A172 (cell line): ENCODE results near the gene USP17L17. TPM values are rescaled to one million over a fixed set of nuclear protein-coding genes. Genes with fewer than 3 reads are reported as not detected.
"Not testable (repeated sequence)": the region's sequence is repeated elsewhere in the genome, so short reads cannot be mapped to it uniquely, and the experiment has no call there.

Experiments used
- DNase-seq: peaks from one replicate; pipeline ENCODE4 v3.0.0-alpha.2; 2015; ENCODE audit warnings: low spot score
- total RNA-seq: library from RNA; depleted of rRNA; stranded (reverse); fragments of >200 nt; shearing (Covaris generic); gene quantifications from 2 replicates; pipeline ENCODE4 v1.2.3, GENCODE V29; 2014; rRNA removed

Gene USP17L17
- not detected in 2 replicates for total RNA-seq

GRCh38 chr4:9243579-9243978 lies at the start of gene USP17L17:
TSS of gene USP17L17 (plus strand) at chr4:9243879. CDS start at chr4:9243879, 0 bp downstream.
- DNase-seq = not testable (repeated sequence)

DNA sequence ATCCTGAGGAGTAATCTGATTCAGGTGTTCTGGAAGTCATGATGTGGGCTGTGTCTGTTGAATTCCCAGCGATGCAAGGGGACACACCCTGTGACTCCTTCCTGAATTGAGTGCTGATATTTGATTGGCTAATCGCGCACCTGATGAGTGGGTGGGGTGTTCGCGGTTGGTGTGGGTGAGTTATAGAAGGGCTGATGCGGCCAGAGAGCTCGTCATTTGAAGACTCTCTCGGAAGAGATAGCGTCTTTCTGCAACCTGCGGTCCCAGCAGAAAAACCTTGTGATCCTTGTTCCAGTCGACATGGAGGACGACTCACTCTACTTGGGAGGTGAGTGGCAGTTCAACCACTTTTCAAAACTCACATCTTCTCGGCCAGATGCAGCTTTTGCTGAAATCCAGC lies 33.3 kb upstream of the USP17L17 start, which contains the start of gene USP17L10:
Gene USP17L10 (plus strand): TSS at position 301 of the 400 bp plus-strand sequence. CDS start 0 bp downstream, at position 301.
- not testable (repeated sequence) for DNase-seq

DNA sequence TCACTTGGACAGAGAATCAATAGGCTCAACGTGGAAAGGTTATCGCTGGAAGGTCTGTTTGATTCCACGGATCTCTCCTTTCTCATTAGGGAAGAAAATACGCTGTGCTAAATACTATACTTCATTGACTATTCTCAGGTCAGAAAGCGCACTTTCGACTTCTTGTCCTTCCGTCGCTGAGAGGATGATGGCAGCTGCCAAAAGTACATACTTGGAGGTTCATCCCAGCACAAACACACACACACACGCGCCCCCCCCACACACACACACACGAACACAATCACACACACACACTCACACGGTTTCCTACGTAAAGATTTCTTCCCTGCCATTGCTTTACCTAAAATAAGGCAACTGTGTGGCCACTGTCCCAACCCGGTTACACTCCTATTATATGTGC lies 29.0 kb upstream of the USP17L17 start:
- DNase-seq = not testable (repeated sequence)

GRCh38 chr4:9215105-9215504 lies 28.6 kb upstream of the USP17L17 start, which contains the start of gene USP17L11:
TSS of gene USP17L11 (plus strand) at chr4:9215405. CDS start at chr4:9215405, 0 bp downstream.
- DNase-seq = not testable (repeated sequence)

- DNase-seq = not testable (repeated sequence)
Measured at GRCh38 chr4:9219852-9220251, 23.8 kb upstream of the USP17L17 start, which contains the start of gene USP17L12. TSS of gene USP17L12 (plus strand) at chr4:9220152. CDS start at chr4:9220152, 0 bp downstream.

DNA sequence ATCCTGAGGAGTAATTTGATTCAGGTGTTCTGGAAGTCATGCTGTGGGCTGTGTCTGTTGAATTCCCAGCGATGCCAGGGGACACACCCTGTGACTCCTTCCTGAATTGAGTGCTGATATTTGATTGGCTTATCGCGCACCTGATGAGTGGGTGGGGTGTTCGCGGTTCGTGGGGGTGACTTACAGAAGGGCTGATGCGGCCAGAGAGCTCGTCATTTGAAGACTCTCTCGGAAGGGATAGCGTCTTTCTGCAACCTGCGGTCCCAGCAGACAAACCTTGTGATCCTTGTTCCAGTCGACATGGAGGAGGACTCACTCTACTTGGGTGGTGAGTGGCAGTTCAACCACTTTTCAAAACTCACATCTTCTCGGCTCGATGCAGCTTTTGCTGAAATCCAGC lies 19.1 kb upstream of the USP17L17 start, which contains the start of gene USP17L13:
Gene USP17L13 (plus strand): TSS at position 301 of the 400 bp plus-strand sequence. CDS start 0 bp downstream, at position 301.
- not testable (repeated sequence) for DNase-seq

- DNase-seq = not testable (repeated sequence)
Measured at GRCh38 chr4:9230249-9230648, 13.4 kb upstream of the USP17L17 start.

- DNase-seq = not testable (repeated sequence)
Measured at GRCh38 chr4:9234085-9234484, 9.6 kb upstream of the USP17L17 start, which contains the start of gene USP17L15. TSS of gene USP17L15 (plus strand) at chr4:9234385. CDS start at chr4:9234385, 0 bp downstream.

- DNase-seq = not testable (repeated sequence)
Measured at GRCh38 chr4:9238461-9238860, 5.2 kb upstream of the USP17L17 start.

GRCh38 chr4:9247953-9248680 lies 4.4 kb downstream of the USP17L17 start, which contains the start of gene USP17L18:
TSS of gene USP17L18 (plus strand) at chr4:9248630. CDS start at chr4:9248630, 0 bp downstream.
- not testable (repeated sequence) for DNase-seq

GRCh38 chr4:9253078-9253477 lies 9.4 kb downstream of the USP17L17 start, which contains the start of gene USP17L19:
TSS of gene USP17L19 (plus strand) at chr4:9253378. CDS start at chr4:9253378, 0 bp downstream.
- DNase-seq = not testable (repeated sequence)

DNA sequence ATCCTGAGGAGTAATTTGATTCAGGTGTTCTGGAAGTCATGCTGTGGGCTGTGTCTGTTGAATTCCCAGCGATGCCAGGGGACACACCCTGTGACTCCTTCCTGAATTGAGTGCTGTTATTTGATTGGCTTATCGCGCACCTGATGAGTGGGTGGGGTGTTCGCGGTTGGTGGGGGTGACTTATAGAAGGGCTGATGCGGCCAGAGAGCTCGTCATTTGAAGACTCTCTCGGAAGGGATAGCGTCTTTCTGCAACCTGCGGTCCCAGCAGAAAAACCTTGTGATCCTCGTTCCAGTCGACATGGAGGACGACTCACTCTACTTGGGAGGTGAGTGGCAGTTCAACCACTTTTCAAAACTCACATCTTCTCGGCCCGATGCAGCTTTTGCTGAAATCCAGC lies 14.1 kb downstream of the USP17L17 start, which contains the start of gene USP17L20:
Gene USP17L20 (plus strand): TSS at position 301 of the 400 bp plus-strand sequence. CDS start 0 bp downstream, at position 301.
- DNase-seq = not testable (repeated sequence)

DNA sequence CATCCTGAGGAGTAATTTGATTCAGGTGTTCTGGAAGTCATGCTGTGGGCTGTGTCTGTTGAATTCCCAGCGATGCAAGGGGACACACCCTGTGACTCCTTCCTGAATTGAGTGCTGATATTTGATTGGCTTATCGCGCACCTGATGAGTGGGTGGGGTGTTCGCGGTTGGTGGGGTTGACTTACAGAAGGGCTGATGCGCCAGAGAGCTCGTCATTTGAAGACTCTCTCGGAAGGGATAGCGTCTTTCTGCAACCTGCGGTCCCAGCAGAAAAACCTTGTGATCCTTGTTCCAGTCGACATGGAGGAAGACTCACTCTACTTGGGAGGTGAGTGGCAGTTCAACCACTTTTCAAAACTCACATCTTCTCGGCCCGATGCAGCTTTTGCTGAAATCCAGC lies 18.9 kb downstream of the USP17L17 start, which contains the start of gene USP17L21:
Gene USP17L21 (plus strand): TSS at position 301 of the 400 bp plus-strand sequence. CDS start 0 bp downstream, at position 301.
- not testable (repeated sequence) for DNase-seq

DNA sequence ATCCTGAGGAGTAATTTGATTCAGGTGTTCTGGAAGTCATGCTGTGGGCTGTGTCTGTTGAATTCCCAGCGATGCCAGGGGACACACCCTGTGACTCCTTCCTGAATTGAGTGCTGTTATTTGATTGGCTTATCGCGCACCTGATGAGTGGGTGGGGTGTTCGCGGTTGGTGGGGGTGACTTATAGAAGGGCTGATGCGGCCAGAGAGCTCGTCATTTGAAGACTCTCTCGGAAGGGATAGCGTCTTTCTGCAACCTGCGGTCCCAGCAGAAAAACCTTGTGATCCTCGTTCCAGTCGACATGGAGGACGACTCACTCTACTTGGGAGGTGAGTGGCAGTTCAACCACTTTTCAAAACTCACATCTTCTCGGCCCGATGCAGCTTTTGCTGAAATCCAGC lies 23.6 kb downstream of the USP17L17 start, which contains the start of gene USP17L22:
Gene USP17L22 (plus strand): TSS at position 301 of the 400 bp plus-strand sequence. CDS start 0 bp downstream, at position 301.
- DNase-seq = not testable (repeated sequence)

DNA sequence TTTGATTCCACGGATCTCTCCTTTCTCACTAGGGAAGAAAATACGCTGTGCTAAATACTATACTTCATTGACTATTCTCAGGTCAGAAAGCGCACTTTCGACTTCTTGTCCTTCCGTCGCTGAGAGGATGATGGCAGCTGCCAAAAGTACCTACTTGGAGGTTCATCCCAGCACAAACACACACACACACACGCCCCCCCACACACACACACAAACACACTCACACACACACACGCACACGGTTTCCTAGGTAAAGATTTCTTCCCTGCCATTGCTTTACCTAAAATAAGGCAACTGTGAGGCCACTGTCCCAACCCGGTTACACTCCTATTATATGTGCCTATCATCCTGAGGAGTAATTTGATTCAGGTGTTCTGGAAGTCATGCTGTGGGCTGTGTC lies 28.0 kb downstream of the USP17L17 start:
- not testable (repeated sequence) for DNase-seq

Other genes starting within 250 kb of the USP17L17 start
- gene FAM90A26, start 73.5 kb upstream of the USP17L17 start, total RNA-seq = not detected in 2 replicates
- not detected in 2 replicates for gene USP17L10, start 33.2 kb upstream of the USP17L17 start, total RNA-seq
- not detected in 2 replicates for gene USP17L11, start 28.5 kb upstream of the USP17L17 start, total RNA-seq
- not detected in 2 replicates for gene USP17L12, start 23.7 kb upstream of the USP17L17 start, total RNA-seq
- gene USP17L13, start 19.0 kb upstream of the USP17L17 start, total RNA-seq = not detected in 2 replicates
- not detected in 2 replicates for gene USP17L15, start 9.5 kb upstream of the USP17L17 start, total RNA-seq
- gene USP17L18, start 4.8 kb downstream of the USP17L17 start, total RNA-seq = not detected in 2 replicates
- gene USP17L19, start 9.5 kb downstream of the USP17L17 start, total RNA-seq = not detected in 2 replicates
- not detected in 2 replicates for gene USP17L20, start 14.2 kb downstream of the USP17L17 start, total RNA-seq
- not detected in 2 replicates for gene USP17L21, start 19.0 kb downstream of the USP17L17 start, total RNA-seq
- gene USP17L22, start 23.7 kb downstream of the USP17L17 start, total RNA-seq = not detected in 2 replicates
- not detected in 2 replicates for gene USP17L24, start 81.3 kb downstream of the USP17L17 start, total RNA-seq
- gene USP17L25, start 86.0 kb downstream of the USP17L17 start, total RNA-seq = not detected in 2 replicates
- gene USP17L26, start 90.8 kb downstream of the USP17L17 start, total RNA-seq = not detected in 2 replicates
- not detected in 2 replicates for gene USP17L5, start 95.5 kb downstream of the USP17L17 start, total RNA-seq
- not detected in 2 replicates for gene USP17L27, start 100.3 kb downstream of the USP17L17 start, total RNA-seq
- not detected in 2 replicates for gene USP17L28, start 105.0 kb downstream of the USP17L17 start, total RNA-seq
- not detected in 2 replicates for gene USP17L29, start 109.8 kb downstream of the USP17L17 start, total RNA-seq
- not detected in 2 replicates for gene USP17L30, start 119.2 kb downstream of the USP17L17 start, total RNA-seq
- gene DEFB131A, start 200.5 kb downstream of the USP17L17 start, total RNA-seq = not detected in 2 replicates